ENCODE data around the gene PLXNA4.

DNA sequence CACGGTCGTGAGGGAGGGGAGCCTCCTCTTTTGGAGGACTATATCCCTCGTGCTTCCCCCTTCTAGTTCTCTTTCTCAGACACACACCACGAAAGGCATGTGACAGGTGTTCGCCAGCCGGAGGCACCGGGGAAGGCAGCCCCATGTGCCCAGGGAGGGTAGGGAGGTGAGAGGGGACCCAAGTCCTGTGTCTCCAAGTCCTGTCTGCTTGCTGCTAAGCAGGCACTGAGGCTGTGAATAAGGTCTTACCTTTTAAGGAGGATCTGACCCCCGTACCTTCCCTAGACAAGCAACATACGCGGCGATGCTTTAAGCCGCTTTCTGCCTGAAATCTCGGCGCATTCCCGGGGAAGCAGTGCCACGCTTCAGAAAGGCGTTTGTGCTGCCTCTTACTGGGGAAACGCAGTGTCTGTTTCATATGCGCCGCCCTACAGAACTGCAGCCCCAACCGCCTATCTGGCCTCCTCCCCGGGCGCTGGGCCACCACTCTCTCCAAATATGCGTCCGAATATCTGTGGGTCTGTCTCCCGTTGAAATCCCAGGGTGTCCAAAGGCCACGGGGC, 770 bp downstream of the PLXNA4 start:
- TF ChIP-seq, protein P1, sequence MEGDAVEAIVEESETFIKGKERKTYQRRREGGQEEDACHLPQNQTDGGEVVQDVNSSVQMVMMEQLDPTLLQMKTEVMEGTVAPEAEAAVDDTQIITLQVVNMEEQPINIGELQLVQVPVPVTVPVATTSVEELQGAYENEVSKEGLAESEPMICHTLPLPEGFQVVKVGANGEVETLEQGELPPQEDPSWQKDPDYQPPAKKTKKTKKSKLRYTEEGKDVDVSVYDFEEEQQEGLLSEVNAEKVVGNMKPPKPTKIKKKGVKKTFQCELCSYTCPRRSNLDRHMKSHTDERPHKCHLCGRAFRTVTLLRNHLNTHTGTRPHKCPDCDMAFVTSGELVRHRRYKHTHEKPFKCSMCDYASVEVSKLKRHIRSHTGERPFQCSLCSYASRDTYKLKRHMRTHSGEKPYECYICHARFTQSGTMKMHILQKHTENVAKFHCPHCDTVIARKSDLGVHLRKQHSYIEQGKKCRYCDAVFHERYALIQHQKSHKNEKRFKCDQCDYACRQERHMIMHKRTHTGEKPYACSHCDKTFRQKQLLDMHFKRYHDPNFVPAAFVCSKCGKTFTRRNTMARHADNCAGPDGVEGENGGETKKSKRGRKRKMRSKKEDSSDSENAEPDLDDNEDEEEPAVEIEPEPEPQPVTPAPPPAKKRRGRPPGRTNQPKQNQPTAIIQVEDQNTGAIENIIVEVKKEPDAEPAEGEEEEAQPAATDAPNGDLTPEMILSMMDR (IDR thresholded peaks at IDR 0.05) = peak; percentile 17; the same call in 1 of the 2 replicates
- TF ChIP-seq POLR2AphosphoS5 (IDR thresholded peaks at IDR 0.05; ENCODE audit: low read depth, low read length) (no peak), SIN3A (IDR thresholded peaks at IDR 0.05; ENCODE audit: borderline replicate concordance, insufficient read depth, low read depth, low read length) (no peak)
- TF ChIP-seq, protein P2, sequence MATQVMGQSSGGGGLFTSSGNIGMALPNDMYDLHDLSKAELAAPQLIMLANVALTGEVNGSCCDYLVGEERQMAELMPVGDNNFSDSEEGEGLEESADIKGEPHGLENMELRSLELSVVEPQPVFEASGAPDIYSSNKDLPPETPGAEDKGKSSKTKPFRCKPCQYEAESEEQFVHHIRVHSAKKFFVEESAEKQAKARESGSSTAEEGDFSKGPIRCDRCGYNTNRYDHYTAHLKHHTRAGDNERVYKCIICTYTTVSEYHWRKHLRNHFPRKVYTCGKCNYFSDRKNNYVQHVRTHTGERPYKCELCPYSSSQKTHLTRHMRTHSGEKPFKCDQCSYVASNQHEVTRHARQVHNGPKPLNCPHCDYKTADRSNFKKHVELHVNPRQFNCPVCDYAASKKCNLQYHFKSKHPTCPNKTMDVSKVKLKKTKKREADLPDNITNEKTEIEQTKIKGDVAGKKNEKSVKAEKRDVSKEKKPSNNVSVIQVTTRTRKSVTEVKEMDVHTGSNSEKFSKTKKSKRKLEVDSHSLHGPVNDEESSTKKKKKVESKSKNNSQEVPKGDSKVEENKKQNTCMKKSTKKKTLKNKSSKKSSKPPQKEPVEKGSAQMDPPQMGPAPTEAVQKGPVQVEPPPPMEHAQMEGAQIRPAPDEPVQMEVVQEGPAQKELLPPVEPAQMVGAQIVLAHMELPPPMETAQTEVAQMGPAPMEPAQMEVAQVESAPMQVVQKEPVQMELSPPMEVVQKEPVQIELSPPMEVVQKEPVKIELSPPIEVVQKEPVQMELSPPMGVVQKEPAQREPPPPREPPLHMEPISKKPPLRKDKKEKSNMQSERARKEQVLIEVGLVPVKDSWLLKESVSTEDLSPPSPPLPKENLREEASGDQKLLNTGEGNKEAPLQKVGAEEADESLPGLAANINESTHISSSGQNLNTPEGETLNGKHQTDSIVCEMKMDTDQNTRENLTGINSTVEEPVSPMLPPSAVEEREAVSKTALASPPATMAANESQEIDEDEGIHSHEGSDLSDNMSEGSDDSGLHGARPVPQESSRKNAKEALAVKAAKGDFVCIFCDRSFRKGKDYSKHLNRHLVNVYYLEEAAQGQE (IDR thresholded peaks at IDR 0.05; ENCODE audit: insufficient read depth in 1 of 2, low read depth in 2 of 2, low read length in 1 of 2) = no peak

All from Panc1 (cell line).